MM.1S (cell line): ENCODE measurements around the gene PARP16.

ENCODE experiments used
- EZH2 ChIP-seq: fragments of 300-600 bp; sonication (generic); optimal IDR thresholded peaks from 2 replicates; pipeline ENCODE3; 2017; ENCODE audit warnings: low read depth, mild to moderate bottlenecking, antibody characterized with exemption, low read length, mixed read lengths
- TF ChIP-seq, protein P1 (sequence below): fragments of 300-600 bp; sonication (generic); IDR thresholded peaks from 2 replicates; pipeline ENCODE4 v1.5.1; 2016; ENCODE audit warnings: antibody characterized with exemption, low read length, mixed read lengths

DNA sequence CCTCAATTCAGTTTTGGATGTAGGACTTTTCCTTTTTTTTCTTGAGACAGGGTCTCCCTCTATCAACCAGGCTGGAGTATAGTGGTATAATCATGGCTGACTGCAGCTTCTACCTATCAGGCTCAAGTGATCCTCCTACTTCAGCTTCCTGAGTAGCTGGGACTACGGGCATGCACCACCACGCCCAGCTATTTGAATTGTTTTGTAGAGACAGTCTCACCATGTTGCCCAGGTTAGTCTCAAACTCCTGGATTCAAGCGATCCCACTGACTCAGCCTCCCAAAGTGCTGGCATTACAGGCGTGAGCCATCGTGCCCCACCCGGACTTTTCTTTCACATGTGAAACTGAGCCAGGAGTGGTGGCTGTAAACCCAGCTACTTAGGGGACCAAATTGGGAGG lies 21.3 kb upstream of the PARP16 start:
- TF ChIP-seq, protein P1, sequence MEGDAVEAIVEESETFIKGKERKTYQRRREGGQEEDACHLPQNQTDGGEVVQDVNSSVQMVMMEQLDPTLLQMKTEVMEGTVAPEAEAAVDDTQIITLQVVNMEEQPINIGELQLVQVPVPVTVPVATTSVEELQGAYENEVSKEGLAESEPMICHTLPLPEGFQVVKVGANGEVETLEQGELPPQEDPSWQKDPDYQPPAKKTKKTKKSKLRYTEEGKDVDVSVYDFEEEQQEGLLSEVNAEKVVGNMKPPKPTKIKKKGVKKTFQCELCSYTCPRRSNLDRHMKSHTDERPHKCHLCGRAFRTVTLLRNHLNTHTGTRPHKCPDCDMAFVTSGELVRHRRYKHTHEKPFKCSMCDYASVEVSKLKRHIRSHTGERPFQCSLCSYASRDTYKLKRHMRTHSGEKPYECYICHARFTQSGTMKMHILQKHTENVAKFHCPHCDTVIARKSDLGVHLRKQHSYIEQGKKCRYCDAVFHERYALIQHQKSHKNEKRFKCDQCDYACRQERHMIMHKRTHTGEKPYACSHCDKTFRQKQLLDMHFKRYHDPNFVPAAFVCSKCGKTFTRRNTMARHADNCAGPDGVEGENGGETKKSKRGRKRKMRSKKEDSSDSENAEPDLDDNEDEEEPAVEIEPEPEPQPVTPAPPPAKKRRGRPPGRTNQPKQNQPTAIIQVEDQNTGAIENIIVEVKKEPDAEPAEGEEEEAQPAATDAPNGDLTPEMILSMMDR, result no peak
- no peak for TF ChIP-seq EZH2
